ENCODE data around the gene EEF2K. TPM values are rescaled to one million over a fixed set of nuclear protein-coding genes. Genes with fewer than 3 reads are reported as not detected.

EEF2K gene
- total and polyA plus RNA-seq, 2 of the 13 experiments (the other 11 are each of a cell fraction or from before 2014, with no cell fraction given): 22.0 to 23.8 TPM

GRCh38 chr16:22297871-22298733 is 92.0 kb downstream of the EEF2K start (continued):
- TF ChIP-seq ZNF687 (CRISPR knock-in tag; IDR thresholded peaks at IDR 0.05) (peak; percentile 69), ONECUT2 (CRISPR knock-in tag; IDR thresholded peaks at IDR 0.05) (0 out of 2 replicates have a peak, but pooled peaks have one; percentile 29), ZNF569 (CRISPR knock-in tag; IDR thresholded peaks at IDR 0.05; ENCODE audit: borderline replicate concordance) (no peak; the same call in 1 of the 2 replicates), IKZF5 (CRISPR knock-in tag; IDR thresholded peaks at IDR 0.05) (no peak; the same call in none of the 2 replicates), POLR2A (IDR thresholded peaks at IDR 0.05; ENCODE audit: insufficient read depth in 1 of 2, low read depth in 2 of 2, low read length in 2 of 2) (peak; percentile 85 to 91), GLI4 (CRISPR knock-in tag; IDR thresholded peaks at IDR 0.05; ENCODE audit: borderline replicate concordance) (no peak), SIN3A (IDR thresholded peaks at IDR 0.05; ENCODE audit: borderline replicate concordance, low read depth, low read length) (peak; percentile 77; the same call in 1 of the 2 replicates), DNMT1 (CRISPR knock-in tag; IDR thresholded peaks at IDR 0.05) (no peak), ZSCAN12 (CRISPR knock-in tag; IDR thresholded peaks at IDR 0.05) (0 out of 2 replicates have a peak, but pooled peaks have one; percentile 46), HNRNPL (IDR thresholded peaks at IDR 0.05; ENCODE audit: low read depth, low read length) (no peak), RFXAP (CRISPR knock-in tag; IDR thresholded peaks at IDR 0.05; ENCODE audit: borderline replicate concordance) (peak; percentile 67; the same call in 1 of the 2 replicates), PAF1 (CRISPR knock-in tag; IDR thresholded peaks at IDR 0.05) (peak; percentile 100), GZF1 (CRISPR knock-in tag; IDR thresholded peaks at IDR 0.05) (peak; percentile 78; the same call in 1 of the 2 replicates), ATF7-NPFF (CRISPR knock-in tag; IDR thresholded peaks at IDR 0.05; ENCODE audit: low read depth) (no peak; the same call in 1 of the 2 replicates), ZMAT3 (CRISPR knock-in tag; conservative IDR thresholded peaks at IDR 0.05) (no peak), ZNF329 (CRISPR knock-in tag; IDR thresholded peaks at IDR 0.05; ENCODE audit: low read depth) (no peak; the same call in 1 of the 2 replicates), MAFK (conservative IDR thresholded peaks at IDR 0.05 in 1 of 2, IDR thresholded peaks at IDR 0.05 in 1 of 2; ENCODE audit: low read length in 2 of 2) (peak; percentile 68 to 69; a peak in 3 of 4 replicates)
- TF ChIP-seq, protein P1, sequence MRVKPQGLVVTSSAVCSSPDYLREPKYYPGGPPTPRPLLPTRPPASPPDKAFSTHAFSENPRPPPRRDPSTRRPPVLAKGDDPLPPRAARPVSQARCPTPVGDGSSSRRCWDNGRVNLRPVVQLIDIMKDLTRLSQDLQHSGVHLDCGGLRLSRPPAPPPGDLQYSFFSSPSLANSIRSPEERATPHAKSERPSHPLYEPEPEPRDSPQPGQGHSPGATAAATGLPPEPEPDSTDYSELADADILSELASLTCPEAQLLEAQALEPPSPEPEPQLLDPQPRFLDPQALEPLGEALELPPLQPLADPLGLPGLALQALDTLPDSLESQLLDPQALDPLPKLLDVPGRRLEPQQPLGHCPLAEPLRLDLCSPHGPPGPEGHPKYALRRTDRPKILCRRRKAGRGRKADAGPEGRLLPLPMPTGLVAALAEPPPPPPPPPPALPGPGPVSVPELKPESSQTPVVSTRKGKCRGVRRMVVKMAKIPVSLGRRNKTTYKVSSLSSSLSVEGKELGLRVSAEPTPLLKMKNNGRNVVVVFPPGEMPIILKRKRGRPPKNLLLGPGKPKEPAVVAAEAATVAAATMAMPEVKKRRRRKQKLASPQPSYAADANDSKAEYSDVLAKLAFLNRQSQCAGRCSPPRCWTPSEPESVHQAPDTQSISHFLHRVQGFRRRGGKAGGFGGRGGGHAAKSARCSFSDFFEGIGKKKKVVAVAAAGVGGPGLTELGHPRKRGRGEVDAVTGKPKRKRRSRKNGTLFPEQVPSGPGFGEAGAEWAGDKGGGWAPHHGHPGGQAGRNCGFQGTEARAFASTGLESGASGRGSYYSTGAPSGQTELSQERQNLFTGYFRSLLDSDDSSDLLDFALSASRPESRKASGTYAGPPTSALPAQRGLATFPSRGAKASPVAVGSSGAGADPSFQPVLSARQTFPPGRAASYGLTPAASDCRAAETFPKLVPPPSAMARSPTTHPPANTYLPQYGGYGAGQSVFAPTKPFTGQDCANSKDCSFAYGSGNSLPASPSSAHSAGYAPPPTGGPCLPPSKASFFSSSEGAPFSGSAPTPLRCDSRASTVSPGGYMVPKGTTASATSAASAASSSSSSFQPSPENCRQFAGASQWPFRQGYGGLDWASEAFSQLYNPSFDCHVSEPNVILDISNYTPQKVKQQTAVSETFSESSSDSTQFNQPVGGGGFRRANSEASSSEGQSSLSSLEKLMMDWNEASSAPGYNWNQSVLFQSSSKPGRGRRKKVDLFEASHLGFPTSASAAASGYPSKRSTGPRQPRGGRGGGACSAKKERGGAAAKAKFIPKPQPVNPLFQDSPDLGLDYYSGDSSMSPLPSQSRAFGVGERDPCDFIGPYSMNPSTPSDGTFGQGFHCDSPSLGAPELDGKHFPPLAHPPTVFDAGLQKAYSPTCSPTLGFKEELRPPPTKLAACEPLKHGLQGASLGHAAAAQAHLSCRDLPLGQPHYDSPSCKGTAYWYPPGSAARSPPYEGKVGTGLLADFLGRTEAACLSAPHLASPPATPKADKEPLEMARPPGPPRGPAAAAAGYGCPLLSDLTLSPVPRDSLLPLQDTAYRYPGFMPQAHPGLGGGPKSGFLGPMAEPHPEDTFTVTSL (CRISPR knock-in tag; IDR thresholded peaks at IDR 0.05; ENCODE audit: borderline replicate concordance): no peak

All from HepG2 (cell line).